ENCODE data around the gene ZNF594. TPM values are rescaled to one million over a fixed set of nuclear protein-coding genes. Genes with fewer than 3 reads are reported as not detected.

ZNF594 gene
- total RNA-seq, 1 experiment from 2014 or later, result 6.9 TPM

Other genes starting within 250 kb of the ZNF594 start
- 1,207 and 1,337 TPM in 2 replicates for gene PFN1, start 243.3 kb downstream of the ZNF594 start, total RNA-seq (2014; rRNA removed; shearing (Covaris generic))
- gene ENO3, start 240.7 kb downstream of the ZNF594 start, total RNA-seq (2014; rRNA removed; shearing (Covaris generic)), result 5.2 and 6.6 TPM in 2 replicates
- gene SPAG7, start 224.1 kb downstream of the ZNF594 start, total RNA-seq (2014; rRNA removed; shearing (Covaris generic)), result 63.5 and 71.4 TPM in 2 replicates
- gene CAMTA2, start 204.2 kb downstream of the ZNF594 start, total RNA-seq (2014; rRNA removed; shearing (Covaris generic)), result 6.3 and 19.7 TPM in 2 replicates
- gene INCA1, start 194.3 kb downstream of the ZNF594 start, total RNA-seq (2014; rRNA removed; shearing (Covaris generic)), result 1.1 and 2.7 TPM in 2 replicates
- 72.3 and 102 TPM in 2 replicates for gene KIF1C, start 193.9 kb downstream of the ZNF594 start, total RNA-seq (2014; rRNA removed; shearing (Covaris generic))
- not detected in 2 replicates for gene SLC52A1, start 156.4 kb downstream of the ZNF594 start, total RNA-seq (2014; rRNA removed; shearing (Covaris generic))
- 0.18 and 0.41 TPM in 2 replicates for gene ZFP3, start 113.4 kb downstream of the ZNF594 start, total RNA-seq (2014; rRNA removed; shearing (Covaris generic))
- 3.4 and 7.1 TPM in 2 replicates for gene ZNF232, start 80.0 kb downstream of the ZNF594 start, total RNA-seq (2014; rRNA removed; shearing (Covaris generic))
- gene USP6, start 75.8 kb downstream of the ZNF594 start, total RNA-seq (2014; rRNA removed; shearing (Covaris generic)), result not detected in 2 replicates
- not detected in 2 replicates for gene SCIMP, start 43.0 kb upstream of the ZNF594 start, total RNA-seq (2014; rRNA removed; shearing (Covaris generic))
- 23.7 and 43.1 TPM in 2 replicates for gene RABEP1, start 90.4 kb upstream of the ZNF594 start, total RNA-seq (2014; rRNA removed; shearing (Covaris generic))
- gene NUP88, start 227.8 kb upstream of the ZNF594 start, total RNA-seq (2014; rRNA removed; shearing (Covaris generic)), result 111 and 146 TPM in 2 replicates
- gene RPAIN, start 228.3 kb upstream of the ZNF594 start, total RNA-seq (2014; rRNA removed; shearing (Covaris generic)), result 44.1 and 83.4 TPM in 2 replicates
- 288 and 411 TPM in 2 replicates for gene C1QBP, start 247.3 kb upstream of the ZNF594 start, total RNA-seq (2014; rRNA removed; shearing (Covaris generic))